Keratinocyte (primary cell): ENCODE data around the gene KLHDC7A. TPM values are rescaled to one million over a fixed set of nuclear protein-coding genes. Genes with fewer than 3 reads are reported as not detected.

Experiments used
- DNase-seq: peaks from one replicate; pipeline ENCODE4 v3.0.0-alpha.2; 2011; ENCODE audit warnings: low read depth, missing footprints, low spot score
- FAIRE-seq: peaks from 2 replicates; lab custom pipeline; 2011; peaks lifted over from hg19 to GRCh38; lab: Jason Lieb, UNC
- H2AFZ ChIP-seq: 2 replicates; pipeline ENCODE4 v1.6.0; 2012; ENCODE audit warnings: low read length, control low read depth, inconsistent platforms; ENCODE audit not compliant: control insufficient read depth
- H3K27ac ChIP-seq: 2 replicates; pipeline ENCODE4 v1.5.1; 2011; ENCODE audit warnings: low read length; ENCODE audit not compliant: control insufficient read depth, insufficient read depth
- H3K27me3 ChIP-seq: 3 replicates; pipeline ENCODE4 v1.6.0; 2011; ENCODE audit warnings: low read length; ENCODE audit not compliant: control insufficient read depth, insufficient read depth; ENCODE audit errors: extremely low read depth
- H3K36me3 ChIP-seq, 2 experiments: 2 replicates in 1 of 2; 3 replicates in 1 of 2; pipeline ENCODE4 v1.5.1; 2011; ENCODE audit warnings: low read length in 2 of 2, mild to moderate bottlenecking in 1 of 2; ENCODE audit not compliant: control insufficient read depth in 2 of 2, insufficient read depth in 2 of 2; ENCODE audit errors: extremely low read depth in 1 of 2
- H3K4me1 ChIP-seq: 3 replicates; pipeline ENCODE4 v1.5.1; 2011; ENCODE audit warnings: low read length; ENCODE audit not compliant: control insufficient read depth, insufficient read depth; ENCODE audit errors: extremely low read depth
- H3K4me2 ChIP-seq: 3 replicates; pipeline ENCODE4 v1.6.0; 2011; ENCODE audit warnings: low read depth, low read length; ENCODE audit not compliant: control insufficient read depth, insufficient read depth; ENCODE audit errors: extremely low read depth
- H3K4me3 ChIP-seq, 3 experiments: fragments of 200-600 bp in 1 of 3; sonication (generic) in 1 of 3; 2 replicates in 2 of 3; 3 replicates in 1 of 3; pipeline ENCODE4 v1.5.1; 2011 to 2016; ENCODE audit warnings: low read length in 3 of 3, mild to moderate bottlenecking in 3 of 3, control low read depth in 2 of 3, inconsistent platforms in 1 of 3, low read depth in 1 of 3, mixed read lengths in 1 of 3, mixed run types in 1 of 3, moderate library complexity in 1 of 3; ENCODE audit not compliant: control insufficient read depth in 2 of 3, insufficient read depth in 2 of 3; ENCODE audit errors: extremely low read depth in 1 of 3
- H3K79me2 ChIP-seq: 2 replicates; pipeline ENCODE4 v1.6.0; 2012; ENCODE audit warnings: low read length; ENCODE audit not compliant: control insufficient read depth, insufficient read depth
- H3K9ac ChIP-seq: 3 replicates; pipeline ENCODE4 v1.6.0; 2011; ENCODE audit warnings: low read length; ENCODE audit not compliant: control insufficient read depth, insufficient read depth; ENCODE audit errors: extremely low read depth
- H3K9me1 ChIP-seq: 3 replicates; pipeline ENCODE4 v1.6.0; 2011; ENCODE audit warnings: low read length; ENCODE audit not compliant: control insufficient read depth, insufficient read depth; ENCODE audit errors: extremely low read depth
- H3K9me3 ChIP-seq: 2 replicates; pipeline ENCODE4 v1.5.1; 2012; ENCODE audit warnings: low read depth, low read length; ENCODE audit not compliant: control insufficient read depth
- H4K20me1 ChIP-seq: 3 replicates; pipeline ENCODE4 v1.6.0; 2011; ENCODE audit warnings: low read length; ENCODE audit not compliant: control insufficient read depth, insufficient read depth; ENCODE audit errors: extremely low read depth
- EZH2 ChIP-seq: IDR thresholded peaks from one replicate; pipeline ENCODE4 v1.6.1; 2012; ENCODE audit warnings: inconsistent platforms, mild to moderate bottlenecking, low read length, moderate library complexity
- dilution Hi-C: fragments of 300-500 bp; cut with MboI; formaldehyde crosslinking; loops from one replicate; pipeline ENCODE4 v1.7.0; 2020; ENCODE audit warnings: low sequenced_read_pairs; ENCODE audit not compliant: extremely low pct_ligation_motif_present
- polyA plus RNA-seq, 5 experiments: library from polyadenylated mRNA; depleted of rRNA in 3 of 5; stranded (reverse) in 3 of 5; stranded (forward) in 1 of 5; unstranded in 1 of 5; fragments of >200 nt; gene quantifications; 1 replicate in 1 of 5; 2 replicates in 3 of 5; 3 replicates in 1 of 5; pipeline versions ENCODE4 v1.2.1 to v1.2.3, GENCODE V29; 2011 to 2012; ENCODE audit warnings: missing spikeins in 2 of 5, low read depth in 1 of 5, low replicate concordance in 1 of 5
- TF ChIP-seq, protein P1 (sequence below), 3 experiments: IDR thresholded peaks in 1 of 3; conservative IDR thresholded peaks in 1 of 3; optimal IDR thresholded peaks in 1 of 3; 2 replicates in 2 of 3; 3 replicates in 1 of 3; pipeline versions ENCODE3 to v1.5.1; 2011; ENCODE audit warnings: low read length in 3 of 3, mild to moderate bottlenecking in 3 of 3, moderate library complexity in 2 of 3, control low read depth in 1 of 3, inconsistent platforms in 1 of 3; ENCODE audit not compliant: insufficient read depth in 2 of 3; ENCODE audit errors: extremely low read depth in 1 of 3

The KLHDC7A gene
- polyA plus RNA-seq, 1 donor (not counting 4 experiments of a cell fraction or from before 2014, with no cell fraction given), result not detected

DNA sequence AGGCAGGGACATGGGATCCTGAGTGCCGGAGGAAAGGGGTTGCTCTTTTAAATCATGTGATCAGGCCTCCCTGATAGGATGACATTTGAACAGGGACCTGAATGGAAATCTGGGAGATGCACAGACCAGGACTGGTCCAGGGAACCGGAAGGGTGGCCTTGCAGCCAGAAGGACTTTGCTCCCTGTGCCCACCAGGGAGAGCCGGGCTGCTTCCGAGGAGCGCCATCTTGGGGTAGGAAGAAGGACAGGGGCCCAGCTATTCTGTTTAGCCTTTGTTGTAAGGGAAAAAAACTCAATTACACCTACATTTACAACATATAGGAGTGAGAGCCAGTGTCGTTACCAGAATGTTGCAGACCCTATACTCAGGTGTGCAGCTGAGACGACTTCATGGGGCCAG, 5.5 kb downstream of the KLHDC7A start:
- no peak overlapping the region for H3K4me2 ChIP-seq
- no peaks in the 10 kb centered on the region for H3K27me3 ChIP-seq
- FAIRE-seq, result no peak
- no peaks in the 10 kb centered on the region for H4K20me1 ChIP-seq
- no peak for DNase-seq
- no peaks in the 10 kb centered on the region for H3K36me3 ChIP-seq
- dilution Hi-C loops, result no loop called here
- no peak overlapping the region for H3K4me3 ChIP-seq
- H3K79me2 ChIP-seq, result no peaks in the 10 kb centered on the region
- no peak overlapping the region for H2AFZ ChIP-seq
- no peaks in the 10 kb centered on the region for H3K4me1 ChIP-seq
- no peak overlapping the region for H3K27ac ChIP-seq
- no peak overlapping the region for H3K9ac ChIP-seq
- TF ChIP-seq, protein P1, sequence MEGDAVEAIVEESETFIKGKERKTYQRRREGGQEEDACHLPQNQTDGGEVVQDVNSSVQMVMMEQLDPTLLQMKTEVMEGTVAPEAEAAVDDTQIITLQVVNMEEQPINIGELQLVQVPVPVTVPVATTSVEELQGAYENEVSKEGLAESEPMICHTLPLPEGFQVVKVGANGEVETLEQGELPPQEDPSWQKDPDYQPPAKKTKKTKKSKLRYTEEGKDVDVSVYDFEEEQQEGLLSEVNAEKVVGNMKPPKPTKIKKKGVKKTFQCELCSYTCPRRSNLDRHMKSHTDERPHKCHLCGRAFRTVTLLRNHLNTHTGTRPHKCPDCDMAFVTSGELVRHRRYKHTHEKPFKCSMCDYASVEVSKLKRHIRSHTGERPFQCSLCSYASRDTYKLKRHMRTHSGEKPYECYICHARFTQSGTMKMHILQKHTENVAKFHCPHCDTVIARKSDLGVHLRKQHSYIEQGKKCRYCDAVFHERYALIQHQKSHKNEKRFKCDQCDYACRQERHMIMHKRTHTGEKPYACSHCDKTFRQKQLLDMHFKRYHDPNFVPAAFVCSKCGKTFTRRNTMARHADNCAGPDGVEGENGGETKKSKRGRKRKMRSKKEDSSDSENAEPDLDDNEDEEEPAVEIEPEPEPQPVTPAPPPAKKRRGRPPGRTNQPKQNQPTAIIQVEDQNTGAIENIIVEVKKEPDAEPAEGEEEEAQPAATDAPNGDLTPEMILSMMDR (optimal IDR thresholded peaks at IDR 0.05 in 1 of 3, IDR thresholded peaks at IDR 0.05 in 1 of 3, conservative IDR thresholded peaks at IDR 0.05 in 1 of 3; ENCODE audit: extremely low read depth in 1 of 3, insufficient read depth in 2 of 3, low read length in 3 of 3), result no peak
- TF ChIP-seq EZH2, result no peak
- no peaks in the 10 kb centered on the region for H3K9me1 ChIP-seq
- no peaks in the 10 kb centered on the region for H3K9me3 ChIP-seq

DNA sequence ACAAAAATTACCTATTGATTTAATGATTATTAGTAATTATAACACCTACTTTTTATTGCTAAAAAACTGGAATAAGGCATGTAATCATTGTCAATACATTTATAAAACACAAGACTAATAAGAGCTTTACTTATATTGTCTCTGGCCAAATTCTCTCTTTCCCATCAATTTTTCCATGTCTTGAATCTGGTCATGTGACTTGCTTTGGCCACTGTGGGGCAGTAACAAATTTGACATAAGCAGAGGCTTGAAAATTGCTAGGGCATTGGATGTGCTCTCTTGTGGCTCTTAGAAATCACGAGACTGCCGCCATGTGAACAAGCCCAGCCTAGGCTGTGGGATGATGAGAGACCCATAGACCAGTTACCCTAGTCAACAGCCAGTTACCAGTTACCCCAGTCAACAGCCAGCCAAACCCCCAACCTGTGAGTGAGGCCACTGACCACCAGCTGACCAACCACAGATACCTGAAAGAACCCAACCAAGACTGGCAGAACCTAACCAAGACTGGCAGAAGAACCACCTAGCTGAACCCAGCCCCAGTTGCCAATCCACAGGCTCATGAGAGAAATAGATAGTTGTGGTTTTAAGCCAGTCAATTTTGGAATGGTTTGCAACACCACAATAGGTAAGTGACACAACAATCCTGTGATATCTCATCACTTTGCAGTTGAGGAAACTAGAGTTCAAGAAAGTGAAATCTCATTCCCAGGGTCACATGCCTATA, 8.8 kb downstream of the KLHDC7A start:
- FAIRE-seq, result no peak

More for the DNA sequence above, 8.8 kb downstream of the KLHDC7A start:
- no peak overlapping the region for H3K27ac ChIP-seq
- no peaks in the 10 kb centered on the region for H3K36me3 ChIP-seq
- H2AFZ ChIP-seq, result no peak overlapping the region
- no peak overlapping the region for H3K4me3 ChIP-seq
- dilution Hi-C loops, result no loop called here
- H3K79me2 ChIP-seq, result no peaks in the 10 kb centered on the region
- TF ChIP-seq, protein P1 (optimal IDR thresholded peaks at IDR 0.05 in 1 of 3, IDR thresholded peaks at IDR 0.05 in 1 of 3, conservative IDR thresholded peaks at IDR 0.05 in 1 of 3; ENCODE audit: extremely low read depth in 1 of 3, insufficient read depth in 2 of 3, low read length in 3 of 3), result no peak
- TF ChIP-seq EZH2, result no peak
- H3K9me3 ChIP-seq, result no peaks in the 10 kb centered on the region
- H3K4me2 ChIP-seq, result no peak overlapping the region
- no peaks in the 10 kb centered on the region for H3K27me3 ChIP-seq
- H3K9ac ChIP-seq, result no peak overlapping the region
- no peaks in the 10 kb centered on the region for H4K20me1 ChIP-seq
- H3K4me1 ChIP-seq, result no peaks in the 10 kb centered on the region
- no peaks in the 10 kb centered on the region for H3K9me1 ChIP-seq
- DNase-seq, result no peak
